Kasumi-1 (cell line): ENCODE data around the gene JUNB.
"Not testable (repeated sequence)": the region's sequence is repeated elsewhere in the genome, so short reads cannot be mapped to it uniquely, and the experiment has no call there.

ENCODE experiments used
- DNase-seq, 2 experiments: peaks; one replicate each; lab custom pipeline; 2025; lab: John Stamatoyannopoulos, UW

JUNB gene

DNA sequence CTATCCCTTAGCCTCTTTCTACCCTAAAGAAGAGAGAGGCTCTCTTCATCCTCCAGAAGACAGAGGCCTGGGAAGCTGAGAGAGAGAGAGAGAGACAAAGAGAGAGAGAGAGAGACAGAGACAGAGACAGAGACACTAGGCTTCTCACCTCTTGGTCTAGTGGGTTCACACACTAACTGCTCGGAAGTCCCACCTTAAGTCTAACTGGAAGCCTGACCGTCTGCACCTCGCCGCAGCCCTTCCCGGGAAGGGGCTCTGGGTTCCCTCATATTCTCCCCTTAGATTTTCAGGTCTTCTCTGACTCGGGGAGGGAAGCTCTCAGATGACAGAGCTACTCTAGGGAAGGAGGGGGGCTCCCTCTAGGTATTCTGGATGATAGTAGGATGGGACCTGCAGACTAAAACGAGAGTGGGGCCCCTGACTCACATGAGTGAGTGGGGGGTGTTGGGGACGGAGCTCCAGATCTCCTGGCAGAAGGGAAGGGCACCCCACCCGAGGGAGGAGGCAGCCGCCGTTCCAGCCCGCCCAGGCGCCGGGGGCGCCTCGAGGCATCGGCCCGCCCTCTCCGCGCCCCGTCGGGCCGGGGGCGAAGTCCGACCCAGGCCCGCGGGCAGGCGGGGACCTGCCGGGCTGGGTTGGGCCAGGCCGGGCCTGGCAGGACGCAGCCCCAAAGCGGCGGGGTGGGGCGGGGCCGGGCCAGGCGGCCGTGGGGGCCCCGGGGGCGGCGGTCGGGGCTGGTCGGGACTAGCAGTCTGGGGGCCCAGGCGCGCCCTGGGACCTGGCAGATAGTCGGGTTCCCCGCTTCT is 2.0 kb upstream of the JUNB start:
- DNase-seq, result no peak

DNA sequence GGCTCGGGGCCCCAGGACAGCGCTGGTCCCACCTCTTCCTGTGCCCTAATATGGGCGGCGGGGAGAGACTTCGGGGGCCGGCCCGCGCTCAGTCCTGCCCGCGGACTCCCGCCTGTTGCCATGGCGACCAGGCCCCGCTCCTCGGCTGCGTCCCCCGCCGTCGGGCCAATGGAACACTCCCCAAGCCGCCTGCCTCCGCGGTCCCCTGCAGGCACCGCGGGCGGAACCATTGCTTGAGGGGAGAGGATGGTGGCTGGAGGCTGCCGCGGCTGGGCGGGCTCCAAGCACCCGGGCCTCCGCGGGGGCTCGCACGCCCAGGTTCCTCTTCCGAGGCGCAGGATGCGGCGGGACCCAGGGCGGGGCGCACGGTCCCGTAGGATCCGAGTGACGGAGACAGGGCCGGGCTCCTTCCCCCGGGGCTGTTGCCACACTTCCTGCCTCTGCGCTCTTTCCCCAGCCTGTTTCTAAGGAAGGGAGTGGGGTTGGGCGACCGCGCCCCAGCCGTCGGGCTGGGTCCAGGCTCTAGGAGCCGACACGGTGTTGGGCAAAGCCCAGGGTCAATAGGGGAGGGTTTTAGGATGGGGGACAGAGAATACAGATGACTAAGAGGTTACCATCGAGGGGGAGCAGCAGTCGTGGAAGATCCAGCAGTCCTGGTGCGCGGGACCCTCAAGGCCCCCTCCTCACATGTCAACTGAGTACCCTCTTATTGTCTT is 1.2 kb upstream of the JUNB start:
- DNase-seq, result peak; percentile 93 to 98

DNA sequence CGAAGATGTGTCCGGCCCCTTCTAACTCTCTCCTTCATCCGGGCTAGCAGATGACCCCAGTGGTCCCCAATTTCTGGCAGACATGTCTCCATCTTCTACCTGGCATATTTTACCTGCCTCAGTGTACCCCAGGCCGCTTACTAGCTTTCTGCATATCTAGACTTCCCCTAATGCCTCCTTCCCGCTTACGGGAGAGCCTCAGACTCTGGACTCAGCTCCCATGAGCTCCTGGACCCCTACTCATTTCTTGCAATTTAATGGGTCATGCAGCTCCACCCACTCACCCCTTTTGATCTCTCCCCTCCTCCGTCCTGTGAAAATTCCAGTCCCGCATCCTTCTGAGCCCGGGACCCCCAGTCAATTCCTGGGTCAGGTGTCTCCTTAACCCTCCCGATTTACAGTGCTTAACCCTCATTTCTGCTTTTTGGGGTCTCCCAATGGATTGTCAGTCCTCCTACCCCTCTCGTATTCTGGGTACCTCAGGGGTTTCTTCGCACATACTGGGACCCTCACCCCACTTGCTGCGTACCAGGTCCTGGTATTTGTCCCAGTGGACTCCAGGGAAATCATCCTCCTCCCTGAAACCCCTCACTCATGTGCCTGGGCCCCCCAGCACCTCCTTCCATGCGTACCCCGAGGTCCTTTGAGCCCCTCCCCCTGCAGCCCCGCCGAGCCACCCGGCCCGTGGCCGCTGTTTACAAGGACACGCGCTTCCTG is 500 bp upstream of the JUNB start:
- DNase-seq, result peak in 1 of 2 experiments; percentile 44

DNA sequence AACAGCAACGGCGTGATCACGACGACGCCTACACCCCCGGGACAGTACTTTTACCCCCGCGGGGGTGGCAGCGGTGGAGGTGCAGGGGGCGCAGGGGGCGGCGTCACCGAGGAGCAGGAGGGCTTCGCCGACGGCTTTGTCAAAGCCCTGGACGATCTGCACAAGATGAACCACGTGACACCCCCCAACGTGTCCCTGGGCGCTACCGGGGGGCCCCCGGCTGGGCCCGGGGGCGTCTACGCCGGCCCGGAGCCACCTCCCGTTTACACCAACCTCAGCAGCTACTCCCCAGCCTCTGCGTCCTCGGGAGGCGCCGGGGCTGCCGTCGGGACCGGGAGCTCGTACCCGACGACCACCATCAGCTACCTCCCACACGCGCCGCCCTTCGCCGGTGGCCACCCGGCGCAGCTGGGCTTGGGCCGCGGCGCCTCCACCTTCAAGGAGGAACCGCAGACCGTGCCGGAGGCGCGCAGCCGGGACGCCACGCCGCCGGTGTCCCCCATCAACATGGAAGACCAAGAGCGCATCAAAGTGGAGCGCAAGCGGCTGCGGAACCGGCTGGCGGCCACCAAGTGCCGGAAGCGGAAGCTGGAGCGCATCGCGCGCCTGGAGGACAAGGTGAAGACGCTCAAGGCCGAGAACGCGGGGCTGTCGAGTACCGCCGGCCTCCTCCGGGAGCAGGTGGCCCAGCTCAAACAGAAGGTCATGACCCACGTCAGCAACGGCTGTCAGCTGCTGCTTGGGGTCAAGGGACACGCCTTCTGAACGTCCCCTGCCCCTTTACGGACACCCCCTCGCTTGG is 966 bp downstream of the JUNB start:
- peak; percentile 58 to 59 for DNase-seq

DNA sequence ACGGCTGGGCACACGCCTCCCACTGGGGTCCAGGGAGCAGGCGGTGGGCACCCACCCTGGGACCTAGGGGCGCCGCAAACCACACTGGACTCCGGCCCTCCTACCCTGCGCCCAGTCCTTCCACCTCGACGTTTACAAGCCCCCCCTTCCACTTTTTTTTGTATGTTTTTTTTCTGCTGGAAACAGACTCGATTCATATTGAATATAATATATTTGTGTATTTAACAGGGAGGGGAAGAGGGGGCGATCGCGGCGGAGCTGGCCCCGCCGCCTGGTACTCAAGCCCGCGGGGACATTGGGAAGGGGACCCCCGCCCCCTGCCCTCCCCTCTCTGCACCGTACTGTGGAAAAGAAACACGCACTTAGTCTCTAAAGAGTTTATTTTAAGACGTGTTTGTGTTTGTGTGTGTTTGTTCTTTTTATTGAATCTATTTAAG is 1.6 kb downstream of the JUNB start:
- DNase-seq, result no peak

DNA sequence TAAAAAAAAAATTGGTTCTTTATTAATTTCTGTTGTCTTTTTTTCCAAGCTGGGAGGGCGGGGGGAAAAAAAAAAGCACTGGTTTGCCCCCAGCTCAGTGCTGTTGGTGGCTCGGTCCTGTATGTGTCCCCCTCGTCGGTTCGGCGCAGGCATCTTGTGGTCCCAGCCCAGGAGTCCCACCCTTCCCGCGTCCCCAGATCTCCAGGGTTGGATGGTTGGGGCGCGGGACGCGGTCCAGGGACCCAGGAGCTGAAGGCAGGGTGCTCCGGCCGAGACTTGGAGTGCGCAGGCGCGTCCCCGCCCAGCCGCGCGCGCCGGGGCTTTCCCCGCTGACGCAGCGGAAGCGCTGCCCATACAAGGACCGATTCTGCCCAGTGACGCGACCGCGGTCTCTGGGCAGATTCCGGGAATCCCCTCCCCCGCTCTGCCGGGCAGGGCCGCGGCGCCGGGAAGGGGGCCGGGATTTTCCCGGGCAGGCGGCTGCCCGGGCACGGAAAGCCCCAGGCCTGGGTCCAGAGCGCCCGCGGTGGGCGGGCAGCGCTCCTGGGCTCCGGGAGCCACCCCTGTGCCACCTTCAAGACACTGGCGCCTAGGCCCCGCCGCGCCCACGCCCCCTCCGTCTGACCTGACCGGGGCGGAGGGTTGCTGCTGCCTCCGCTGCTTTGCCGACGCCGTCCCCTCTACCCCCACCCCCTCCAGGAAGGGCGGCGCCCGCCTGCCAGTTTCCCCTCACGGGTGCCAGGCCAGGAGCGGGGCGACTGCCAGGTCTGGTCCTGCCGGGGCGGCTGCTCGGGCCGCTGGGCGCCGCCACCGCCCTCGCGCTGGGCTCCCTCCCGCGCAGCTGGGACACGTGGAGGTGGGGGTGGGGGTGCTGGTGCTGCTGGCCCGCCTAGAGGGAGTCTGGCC is 2.3 kb downstream of the JUNB start:
- peak; percentile 73 to 82 for DNase-seq

DNA sequence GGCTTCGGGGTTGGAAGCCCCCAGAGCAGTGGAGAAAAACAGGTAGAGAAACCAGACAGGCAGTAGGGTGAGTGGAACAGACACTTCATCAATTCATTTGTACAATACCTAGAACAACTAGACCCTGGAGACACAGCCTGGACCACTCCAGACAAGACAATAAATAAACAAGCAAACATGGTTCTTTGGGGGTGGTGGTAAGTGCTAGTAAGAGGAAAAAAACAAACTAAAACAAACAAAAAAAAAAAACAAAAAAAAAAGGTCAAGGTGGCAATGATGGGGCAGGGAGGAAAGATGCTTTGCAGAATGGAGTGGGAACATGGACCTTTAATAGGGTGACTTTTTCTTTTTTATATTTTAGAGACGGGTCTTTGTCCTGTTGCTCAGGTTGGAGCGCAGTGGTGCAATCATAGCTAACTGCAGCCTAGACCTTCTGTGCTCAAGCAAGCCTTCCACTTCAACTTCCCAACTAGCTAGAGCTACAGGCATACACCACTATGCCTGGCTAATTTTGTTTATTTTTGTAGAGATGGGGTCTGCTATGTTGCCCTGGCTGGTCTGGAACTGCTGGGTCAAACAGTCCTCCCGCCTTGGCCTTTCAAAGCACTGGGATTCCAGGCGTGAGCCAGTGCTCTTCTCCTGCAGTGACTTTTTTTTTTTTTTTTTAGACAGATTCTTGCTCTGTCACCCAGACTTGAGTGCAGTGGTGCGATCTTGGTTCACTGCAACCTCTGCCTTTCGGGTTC is 3.1 kb downstream of the JUNB start:
- DNase-seq, result no peak

DNA sequence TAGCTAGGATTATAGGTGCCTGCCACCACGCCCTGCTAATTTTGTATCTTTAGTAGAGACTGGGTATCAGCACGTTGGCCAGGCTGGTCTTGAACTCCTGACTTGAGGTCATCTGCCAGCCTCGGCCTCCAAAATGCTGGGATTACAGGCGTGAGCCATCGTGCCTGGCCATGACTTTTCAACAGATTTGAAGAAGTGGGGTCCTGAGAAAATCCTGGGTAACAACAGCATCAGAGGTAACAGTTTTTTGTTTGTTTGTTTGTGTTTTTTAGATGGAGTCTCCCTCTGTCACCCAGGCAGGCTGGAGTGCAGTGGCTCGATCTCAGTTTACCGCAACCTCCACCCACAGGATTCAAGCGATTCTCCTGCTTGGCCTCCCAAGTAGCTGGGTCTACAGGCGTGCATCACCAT is 3.7 kb downstream of the JUNB start:
- no peak for DNase-seq

DNA sequence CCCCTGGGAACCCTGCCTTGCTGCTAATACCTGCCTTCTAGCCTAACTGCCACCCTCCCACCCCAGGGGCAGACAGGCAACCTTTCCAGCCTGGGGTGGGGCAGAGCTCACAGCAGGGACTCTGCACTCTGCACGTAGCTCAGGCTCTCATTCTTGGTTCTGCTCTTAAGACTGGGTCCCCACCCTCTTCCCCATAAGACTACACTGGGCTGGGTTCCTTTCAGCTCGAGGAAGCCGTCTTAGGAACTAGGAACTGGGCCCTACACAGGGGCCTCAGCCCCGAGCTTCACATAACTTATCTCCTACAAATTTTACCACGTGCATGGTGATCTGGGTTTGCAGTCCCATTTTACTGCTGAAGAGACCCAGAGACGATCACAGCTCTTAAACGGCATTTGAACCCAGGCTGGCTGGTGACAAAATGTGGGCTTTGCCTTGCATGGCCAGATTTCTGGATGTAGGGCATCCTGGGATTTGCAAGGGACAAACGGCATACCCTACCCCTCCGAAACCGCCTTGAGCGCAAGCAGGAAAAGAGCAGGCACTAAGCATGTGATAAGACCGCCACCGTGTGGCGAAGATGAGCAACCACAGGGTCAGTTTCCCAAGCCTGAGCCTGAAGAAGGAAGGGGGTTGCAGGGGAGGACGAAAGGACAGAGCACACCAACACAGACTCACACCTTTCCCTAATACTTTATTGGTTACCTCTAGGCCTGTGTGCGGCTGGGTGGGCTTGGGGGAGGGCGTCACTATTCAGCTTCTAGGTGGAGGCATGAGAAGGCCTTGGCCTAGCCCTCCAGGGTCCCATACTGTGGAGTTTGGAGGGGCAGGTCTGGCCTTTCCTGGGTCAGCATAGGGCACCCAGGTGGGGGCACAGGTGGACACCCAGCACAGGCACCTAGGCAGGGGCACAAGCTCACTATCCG is 5.1 kb downstream of the JUNB start:
- peak; percentile 86 to 89 for DNase-seq

DNA sequence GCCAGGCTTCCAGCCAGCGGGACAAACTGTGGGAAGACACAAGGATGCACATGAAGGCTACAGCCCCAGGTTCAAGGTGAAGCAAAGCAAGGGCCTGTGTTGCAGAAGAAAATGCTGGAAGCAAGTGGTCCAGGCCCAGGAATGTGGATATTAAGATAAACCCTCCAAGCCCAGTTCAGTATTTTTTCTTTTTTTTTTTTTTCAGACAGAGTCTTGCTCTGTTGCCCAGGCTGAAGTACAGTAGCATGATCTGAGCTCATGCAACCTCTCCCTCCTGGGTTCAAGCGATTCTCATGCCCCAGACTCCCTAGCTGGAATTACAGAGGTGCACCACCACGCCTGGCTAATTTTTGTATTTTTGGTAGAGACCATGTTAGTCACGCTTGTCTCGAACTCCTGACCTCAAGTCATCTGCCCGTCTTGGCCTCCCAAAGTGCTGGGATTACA is 5.9 kb downstream of the JUNB start:
- no peak for DNase-seq

DNA sequence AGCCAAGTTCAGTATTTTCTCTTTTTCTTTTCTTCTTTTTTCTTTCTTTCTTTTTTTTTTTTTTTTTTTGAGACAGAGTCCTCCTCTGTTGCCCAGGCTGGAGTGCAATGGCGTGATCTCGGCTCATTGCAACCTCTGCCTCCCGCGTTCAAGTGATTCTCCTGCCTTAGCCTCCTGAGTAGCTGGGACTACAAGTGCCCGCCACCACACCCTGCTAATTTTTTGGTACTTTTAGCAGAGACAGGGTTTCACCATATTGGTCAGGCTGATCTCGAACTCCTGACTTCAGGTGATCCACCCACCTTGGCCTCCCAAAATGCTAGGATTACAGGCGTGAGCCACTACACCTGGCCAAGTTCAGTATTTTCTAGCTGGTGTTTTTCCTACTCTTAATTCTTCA is 6.3 kb downstream of the JUNB start:
- DNase-seq, result not testable (repeated sequence)

DNA sequence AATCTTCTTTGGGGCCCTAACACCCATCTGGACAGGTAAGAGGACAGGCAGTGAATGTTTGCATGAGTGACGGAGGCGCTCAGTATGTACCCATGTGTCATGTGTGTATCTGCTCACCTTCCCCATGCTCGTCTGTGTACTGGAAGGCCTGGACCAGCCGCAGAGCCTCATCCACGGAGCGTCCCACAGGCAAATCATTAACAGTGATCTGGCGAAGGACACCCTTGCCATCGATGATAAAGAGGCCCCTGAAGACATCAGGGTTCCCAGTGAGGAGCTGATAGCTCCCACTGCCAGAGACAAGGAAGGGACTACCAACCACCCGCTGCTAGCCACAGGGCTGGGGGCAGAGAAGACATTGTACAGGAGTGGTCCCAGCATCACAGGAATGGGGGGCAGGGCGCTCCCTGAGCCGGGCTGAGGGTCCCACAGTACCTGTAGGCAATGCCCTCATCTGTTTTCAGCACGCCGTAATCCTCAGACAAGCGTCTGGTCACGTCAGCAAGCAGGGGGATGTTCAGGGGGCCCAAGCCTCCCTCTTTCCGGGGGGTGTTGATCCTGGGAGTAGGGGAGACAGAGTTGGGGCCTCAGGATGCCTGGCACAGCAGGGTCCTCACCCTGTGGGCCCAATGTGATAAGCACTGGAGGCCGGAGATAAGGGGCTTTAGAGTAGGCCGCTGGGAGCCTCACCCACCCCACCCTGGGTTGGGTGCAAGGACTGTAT is 8.6 kb downstream of the JUNB start:
- DNase-seq, result no peak

DNA sequence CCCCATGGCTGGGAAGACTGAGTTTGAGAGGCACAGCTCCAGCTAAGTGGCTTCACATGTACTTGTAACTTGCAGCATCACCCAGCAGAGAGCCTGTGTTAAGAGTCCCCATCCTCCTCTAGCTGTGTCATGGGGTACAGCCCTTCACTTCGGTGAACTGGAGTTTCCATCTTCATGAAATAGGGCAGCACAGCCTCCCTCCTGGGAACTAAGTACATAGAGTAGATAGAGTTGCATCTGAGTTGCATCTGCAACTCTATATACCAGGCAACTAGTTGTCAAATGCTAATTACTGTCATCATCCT is 9.1 kb downstream of the JUNB start:
- no peak for DNase-seq

DNA sequence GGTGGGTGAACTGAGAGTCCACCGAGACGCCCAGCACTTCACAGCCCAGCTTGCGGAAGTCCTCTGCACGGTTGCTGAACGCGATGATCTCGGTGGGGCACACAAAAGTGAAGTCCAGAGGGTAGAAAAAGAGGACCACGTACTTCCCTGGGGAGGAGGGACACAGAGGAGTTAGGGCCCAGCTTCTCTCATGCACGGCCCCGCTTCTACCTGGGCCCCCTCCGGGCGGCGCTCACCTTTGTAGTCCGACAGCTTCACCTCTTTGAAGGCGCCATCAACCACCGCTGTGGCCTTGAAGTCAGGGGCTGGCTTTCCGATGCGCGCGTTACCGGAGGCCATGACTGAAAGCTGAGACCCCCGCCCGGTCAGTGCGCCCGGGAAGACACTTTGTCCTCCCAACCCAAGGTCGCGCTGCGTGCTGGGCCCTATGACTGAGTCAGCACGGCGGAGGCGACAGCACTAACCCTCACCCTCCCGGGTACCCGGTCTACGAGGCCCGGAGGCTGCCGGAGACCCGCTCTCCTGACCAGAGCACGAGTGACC is 9.7 kb downstream of the JUNB start:
- DNase-seq, result no peak

DNA sequence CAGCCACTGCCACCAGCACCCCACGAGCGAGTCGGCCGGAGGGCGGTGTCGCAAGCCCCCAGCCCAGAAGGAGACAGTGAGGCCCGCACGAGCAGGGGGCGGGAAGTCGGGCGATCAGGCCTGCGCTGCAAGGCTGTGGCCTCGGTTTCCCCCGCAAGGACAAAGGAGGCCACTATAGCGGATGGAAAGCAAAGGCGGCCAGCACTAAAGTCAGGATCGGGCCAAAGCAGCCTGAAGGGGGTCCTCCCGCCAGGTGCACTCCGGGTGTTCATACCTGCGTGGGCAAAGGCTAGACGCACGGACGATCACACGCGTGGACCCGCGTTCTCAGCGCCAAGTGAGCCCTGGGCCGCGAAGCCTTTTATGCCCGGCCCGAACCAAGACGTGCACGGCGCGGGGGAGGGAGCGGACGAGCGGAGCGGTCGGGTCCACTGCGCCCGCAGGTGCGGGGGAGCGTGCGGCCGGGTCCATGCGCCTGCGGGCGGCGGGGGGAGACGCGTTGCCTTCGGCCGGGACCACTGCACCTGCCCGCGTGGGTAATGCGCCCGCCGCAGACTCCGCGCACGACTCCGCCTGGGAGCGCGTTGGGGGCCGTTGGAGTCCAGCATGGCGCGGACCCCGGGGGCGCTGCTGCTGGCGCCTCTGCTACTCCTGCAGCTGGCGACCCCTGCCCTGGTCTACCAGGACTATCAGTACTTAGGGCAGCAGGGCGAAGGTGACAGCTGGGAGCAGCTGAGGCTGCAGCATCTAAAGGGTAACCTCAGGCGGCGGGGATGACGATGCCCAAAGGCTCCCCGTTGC is 10.4 kb downstream of the JUNB start, which contains the start of the genes PRDX2 and THSD8:
Gene PRDX2, minus strand, starts transcription at position 335 of the 801 bp plus-strand sequence. CDS start 539 bp downstream, outside the sequence.
Gene THSD8, plus strand, starts transcription at position 604 of the 801 bp plus-strand sequence. Its CDS starts 3 bp downstream, at position 607.
- peak; percentile 19 to 30 for DNase-seq

DNA sequence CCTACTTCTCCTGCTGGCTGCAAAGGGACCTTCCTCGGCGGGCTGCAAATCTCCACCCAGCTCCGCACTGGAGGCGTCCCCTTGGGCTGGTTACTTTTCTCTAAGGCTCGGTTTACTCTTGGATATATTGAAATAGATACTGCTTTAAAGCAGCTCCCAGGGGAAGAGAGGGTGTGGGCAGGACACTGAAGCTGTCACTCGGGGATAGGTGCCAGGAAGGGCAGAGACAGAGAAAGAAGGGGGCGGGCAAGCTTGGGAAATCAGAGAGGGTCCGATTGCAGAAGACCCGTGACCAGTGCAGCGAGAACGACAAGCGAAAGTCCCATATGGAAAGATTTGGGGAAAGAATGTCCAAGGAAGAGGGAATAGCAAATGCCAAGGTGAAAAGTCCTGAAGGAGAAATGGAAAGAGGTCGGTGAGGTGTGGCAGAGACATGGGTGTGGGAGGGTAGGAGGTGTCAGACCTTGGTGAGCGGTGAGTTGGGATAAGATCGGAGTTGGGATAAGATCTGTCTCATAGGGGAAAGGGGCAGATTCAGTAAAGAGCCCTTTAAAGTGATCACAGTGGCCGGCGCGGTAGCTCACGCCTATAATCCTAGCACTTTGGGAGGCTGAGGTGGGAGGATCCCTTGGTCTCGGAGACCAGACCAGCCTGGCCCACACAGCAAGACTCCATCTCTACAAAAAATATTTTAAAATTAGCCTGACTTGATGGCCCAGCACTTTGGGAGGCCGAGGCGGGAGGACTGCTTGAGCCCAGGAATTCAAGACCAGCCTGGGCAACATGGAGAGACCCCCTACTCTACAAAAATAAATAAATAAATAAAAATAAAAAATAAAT is 11.2 kb downstream of the JUNB start:
- peak in 1 of 2 experiments; percentile 42 for DNase-seq
